GM18873 (cell line): ENCODE data around the gene REEP6.

Source experiments
- ATAC-seq: cut with Tn5 transposase; IDR thresholded peaks from one replicate; pipeline ENCODE4 v1.9.1; 2021; ENCODE audit warnings: mild to moderate bottlenecking, moderate library complexity, moderate number of reproducible peaks; ENCODE audit not compliant: unreplicated experiment, low FRiP score

Gene REEP6

GRCh38 chr19:1491114-1491848 lies at the start of gene REEP6:
REEP6 (plus strand) TSS chr19:1491181; CDS start chr19:1491270, 89 bp downstream.
- ATAC-seq = no peak

GRCh38 chr19:1441677-1442438 lies 49.1 kb upstream of the REEP6 start:
- no peak for ATAC-seq

- ATAC-seq = no peak
These were observed 45.6 kb upstream of the REEP6 start for GRCh38 chr19:1445185-1445931.

DNA sequence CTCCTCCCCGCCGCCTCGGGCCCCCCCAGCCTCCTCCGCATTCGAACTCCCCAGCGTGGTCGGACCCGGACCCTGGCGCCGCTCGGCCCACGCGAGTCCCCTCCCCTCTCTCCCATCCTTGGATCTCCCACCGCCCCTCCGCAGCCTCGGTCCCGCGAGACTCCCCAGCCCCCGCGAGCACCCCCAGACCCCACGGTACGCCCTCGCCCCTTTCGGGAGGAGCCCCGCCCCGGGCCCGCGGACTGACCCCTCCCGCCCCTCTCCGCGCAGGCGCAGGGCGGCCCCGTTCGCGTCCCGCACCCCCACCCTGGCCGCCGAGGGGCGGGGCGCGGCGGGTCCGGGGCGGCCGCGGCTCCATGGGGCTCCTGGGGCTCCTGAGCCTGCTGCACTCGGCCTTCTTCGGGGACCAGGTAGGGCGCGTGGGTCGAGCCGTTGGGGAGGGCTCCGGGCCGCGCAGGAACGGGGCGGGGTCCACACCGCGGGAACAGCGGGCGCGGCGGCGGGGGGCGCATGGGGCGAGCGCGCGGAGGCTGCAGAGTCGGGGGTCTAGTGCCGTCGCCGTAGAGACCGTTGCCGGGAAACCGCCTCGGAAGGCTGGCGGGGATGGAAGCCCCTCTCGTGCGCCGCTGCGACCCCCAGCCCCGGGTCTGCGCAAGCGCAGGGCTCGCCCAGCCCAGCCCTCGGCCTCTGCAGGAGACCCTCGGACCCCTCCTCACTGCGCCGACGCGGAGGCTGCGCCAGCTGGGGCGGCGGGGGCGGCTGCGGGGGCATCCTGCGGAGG lies 44.9 kb upstream of the REEP6 start:
- ATAC-seq = no peak

DNA sequence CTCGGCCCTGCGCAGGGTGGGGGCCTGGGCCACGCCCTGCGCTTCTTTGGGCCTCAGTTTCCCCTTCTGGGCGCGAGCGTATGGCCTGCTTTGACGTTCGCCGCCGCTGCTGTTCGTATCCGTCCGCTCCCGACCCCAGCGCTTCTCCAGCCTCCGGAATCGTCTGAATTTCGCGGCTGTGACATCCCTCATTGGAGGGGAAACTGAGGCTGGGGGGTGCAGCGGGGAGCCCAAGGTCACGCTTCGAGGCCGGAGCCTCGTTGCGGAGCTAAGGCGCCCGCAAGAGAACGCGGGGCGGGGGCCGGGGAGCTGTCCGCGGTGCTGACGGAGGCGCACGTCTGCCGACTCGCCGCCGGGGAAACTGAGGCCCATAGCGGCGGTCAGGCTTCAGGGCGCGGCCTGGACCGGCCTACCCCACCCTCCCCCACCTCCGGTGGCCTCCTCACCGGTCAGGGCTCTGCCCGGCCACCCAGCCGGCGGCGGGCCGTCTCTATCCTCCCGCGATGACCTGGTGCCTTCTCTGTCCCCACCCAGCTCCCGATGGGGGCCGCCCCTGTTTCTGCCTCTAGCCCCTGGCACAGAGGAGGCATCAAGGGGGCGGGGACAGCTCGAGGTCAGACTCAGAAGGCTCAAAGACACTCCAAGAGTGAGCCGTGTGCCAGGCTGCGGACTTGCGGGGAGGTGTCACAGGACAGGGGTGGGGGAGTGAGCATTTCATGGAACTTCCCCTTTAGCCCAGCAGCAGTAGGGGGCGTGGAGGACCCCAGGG lies 44.1 kb upstream of the REEP6 start:
- ATAC-seq = no peak

DNA sequence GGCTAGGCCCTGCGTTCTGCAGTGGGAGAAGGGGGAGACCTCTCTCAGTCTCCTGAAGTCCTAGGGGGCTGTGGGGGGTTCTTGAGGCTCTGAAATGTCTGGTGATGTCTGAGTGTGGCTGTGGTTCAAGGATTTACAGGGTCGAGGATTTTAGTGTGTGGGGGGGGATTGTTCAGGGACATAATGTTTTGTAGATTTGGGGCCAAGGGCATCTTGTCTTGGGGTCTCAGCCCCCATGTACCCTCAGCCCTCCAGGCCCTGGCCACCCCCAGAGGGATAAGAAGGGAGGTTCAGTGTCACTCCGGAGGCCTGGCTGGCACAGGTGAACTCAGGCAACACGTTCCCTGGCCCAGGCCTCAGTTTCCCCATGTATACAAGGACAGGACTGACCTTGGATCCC lies 43.5 kb upstream of the REEP6 start:
- no peak for ATAC-seq

- ATAC-seq = no peak
These were observed 43.0 kb upstream of the REEP6 start for GRCh38 chr19:1447944-1448343.

- ATAC-seq = no peak
These were observed 41.2 kb upstream of the REEP6 start, which contains the start of gene APC2 for GRCh38 chr19:1449467-1450442. APC2 (plus strand) TSS chr19:1450121; CDS start chr19:1453002, 2,881 bp downstream.

- ATAC-seq = no peak
These were observed 39.9 kb upstream of the REEP6 start for GRCh38 chr19:1450735-1451731.

- no peak for ATAC-seq
These were observed 38.8 kb upstream of the REEP6 start for GRCh38 chr19:1451916-1452801.

- no peak for ATAC-seq
These were observed 38.0 kb upstream of the REEP6 start for GRCh38 chr19:1452802-1453524.

- ATAC-seq = no peak
These were observed 37.2 kb upstream of the REEP6 start for GRCh38 chr19:1453525-1454364.

GRCh38 chr19:1455002-1455335 lies 36.0 kb upstream of the REEP6 start:
- no peak for ATAC-seq

DNA sequence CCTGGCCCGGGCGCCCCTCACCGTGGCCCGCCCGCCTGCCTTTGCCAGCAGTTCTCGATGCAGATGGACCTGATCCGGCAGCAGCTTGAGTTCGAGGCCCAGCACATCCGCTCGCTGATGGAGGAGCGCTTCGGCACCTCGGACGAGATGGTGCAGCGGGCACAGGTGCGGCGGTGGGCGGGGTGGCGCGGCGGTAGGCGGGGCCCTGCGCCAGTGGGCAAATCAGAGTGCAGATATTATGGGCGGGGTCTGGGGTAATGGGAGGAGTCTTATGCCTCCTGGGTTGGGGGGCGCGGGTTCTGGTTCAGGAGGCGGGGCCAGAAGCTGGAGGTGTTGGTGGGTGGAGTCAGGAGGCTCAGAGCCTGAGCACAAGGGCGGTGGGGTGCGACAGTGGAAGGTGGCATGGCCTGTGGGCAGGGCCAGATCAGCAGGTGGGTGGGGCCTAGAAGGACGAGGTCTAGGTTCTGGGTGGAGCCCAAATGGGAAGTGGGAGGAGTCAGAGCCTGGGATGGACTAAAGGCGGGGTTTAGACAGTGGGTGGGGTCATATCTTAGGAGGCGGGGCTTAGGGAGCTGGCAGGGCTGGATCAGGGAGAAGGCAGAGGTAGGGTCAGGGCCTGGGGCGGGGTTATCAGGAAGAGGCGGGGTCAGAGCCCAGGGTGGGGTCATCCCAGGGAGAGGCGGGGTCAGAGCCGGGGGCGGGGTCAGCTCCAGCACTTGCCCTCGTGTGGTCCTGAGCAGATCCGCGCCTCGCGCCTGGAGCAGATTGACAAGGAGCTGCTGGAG lies 35.5 kb upstream of the REEP6 start:
- ATAC-seq = no peak
